Coronary artery (tissue), 2 donors: ENCODE data around the gene NFX1.
"Not testable (repeated sequence)": the region's sequence is repeated elsewhere in the genome, so short reads cannot be mapped to it uniquely, and the experiment has no call there.

Experiments
- DNase-seq: peaks from one replicate; pipeline ENCODE4 v3.0.0-alpha.2; 2017; ENCODE audit warnings: low spot score
- H3K27ac ChIP-seq, 2 donors: fragments of 200-600 bp; sonication (generic); one replicate each; pipeline ENCODE4 v1.5.1; 2016 to 2019
- H3K4me3 ChIP-seq: fragments of 200-600 bp; sonication (generic); 2 replicates; pipeline ENCODE4 v1.5.1; 2016; ENCODE audit warnings: mild to moderate bottlenecking, moderate library complexity
- TF ChIP-seq, protein P1 (sequence below): fragments of 200-600 bp; sonication (generic); IDR thresholded peaks from one replicate; pipeline ENCODE4 v1.5.1; 2019; ENCODE audit warnings: antibody characterized with exemption

The NFX1 gene

GRCh38 chr9:33351547-33351946, 61.2 kb downstream of the NFX1 start:
- peak overlapping the region in 1 of 2 donors; percentile 8 for H3K27ac ChIP-seq
- H3K4me3 ChIP-seq = no peak overlapping the region
- no peak for DNase-seq
- TF ChIP-seq, protein P1, sequence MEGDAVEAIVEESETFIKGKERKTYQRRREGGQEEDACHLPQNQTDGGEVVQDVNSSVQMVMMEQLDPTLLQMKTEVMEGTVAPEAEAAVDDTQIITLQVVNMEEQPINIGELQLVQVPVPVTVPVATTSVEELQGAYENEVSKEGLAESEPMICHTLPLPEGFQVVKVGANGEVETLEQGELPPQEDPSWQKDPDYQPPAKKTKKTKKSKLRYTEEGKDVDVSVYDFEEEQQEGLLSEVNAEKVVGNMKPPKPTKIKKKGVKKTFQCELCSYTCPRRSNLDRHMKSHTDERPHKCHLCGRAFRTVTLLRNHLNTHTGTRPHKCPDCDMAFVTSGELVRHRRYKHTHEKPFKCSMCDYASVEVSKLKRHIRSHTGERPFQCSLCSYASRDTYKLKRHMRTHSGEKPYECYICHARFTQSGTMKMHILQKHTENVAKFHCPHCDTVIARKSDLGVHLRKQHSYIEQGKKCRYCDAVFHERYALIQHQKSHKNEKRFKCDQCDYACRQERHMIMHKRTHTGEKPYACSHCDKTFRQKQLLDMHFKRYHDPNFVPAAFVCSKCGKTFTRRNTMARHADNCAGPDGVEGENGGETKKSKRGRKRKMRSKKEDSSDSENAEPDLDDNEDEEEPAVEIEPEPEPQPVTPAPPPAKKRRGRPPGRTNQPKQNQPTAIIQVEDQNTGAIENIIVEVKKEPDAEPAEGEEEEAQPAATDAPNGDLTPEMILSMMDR = no peak

DNA sequence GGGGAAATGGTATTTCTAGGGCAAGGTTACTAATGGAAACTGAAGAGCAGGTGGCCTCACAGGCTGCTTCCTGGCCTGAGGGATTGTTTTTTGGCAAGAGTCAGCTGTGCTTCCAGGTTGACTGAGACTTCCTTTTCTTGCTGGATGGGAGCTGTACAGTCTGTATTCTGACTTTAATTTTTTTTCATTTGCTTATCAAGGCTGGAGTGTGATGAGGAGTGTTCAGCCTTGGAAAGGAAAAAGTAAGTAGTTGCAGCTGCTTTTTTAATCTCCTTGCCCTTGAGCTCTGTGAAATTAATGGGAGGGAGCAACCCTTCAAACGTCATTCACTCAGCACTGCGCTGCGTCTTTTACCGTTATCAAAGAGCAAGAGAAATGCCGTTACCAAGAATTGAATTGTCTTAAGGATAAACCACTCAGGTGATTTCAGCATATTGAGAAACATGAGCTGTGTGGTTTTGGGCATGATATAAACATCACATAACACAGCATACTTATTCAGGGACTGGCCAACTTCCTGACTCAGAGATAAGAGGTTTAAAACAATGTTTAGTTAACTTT, 64.4 kb downstream of the NFX1 start:
- H3K4me3 ChIP-seq = no peak overlapping the region
- no peak for DNase-seq
- H3K27ac ChIP-seq = peak overlapping the region in 1 of 2 donors; percentile 20
- TF ChIP-seq, protein P1 = no peak

- Histone ChIP-seq H3K27ac (no peak overlapping the region), H3K4me3 (no peak overlapping the region)
- DNase-seq = no peak
- TF ChIP-seq, protein P1 = no peak
Observed at GRCh38 chr9:33355933-33356332, 65.6 kb downstream of the NFX1 start.

- H3K4me3 ChIP-seq, DNase-seq, H3K27ac ChIP-seq: not testable (repeated sequence)
Observed at GRCh38 chr9:33358641-33359040, 68.3 kb downstream of the NFX1 start.

- TF ChIP-seq, protein P1 = no peak
- H3K27ac ChIP-seq = no peak overlapping the region
- DNase-seq = no peak
- H3K4me3 ChIP-seq = no peak overlapping the region
Observed at GRCh38 chr9:33364127-33364526, 73.8 kb downstream of the NFX1 start.

- not testable (repeated sequence) for H3K4me3 ChIP-seq, DNase-seq, H3K27ac ChIP-seq
Observed at GRCh38 chr9:33364814-33365213, 74.5 kb downstream of the NFX1 start.

DNA sequence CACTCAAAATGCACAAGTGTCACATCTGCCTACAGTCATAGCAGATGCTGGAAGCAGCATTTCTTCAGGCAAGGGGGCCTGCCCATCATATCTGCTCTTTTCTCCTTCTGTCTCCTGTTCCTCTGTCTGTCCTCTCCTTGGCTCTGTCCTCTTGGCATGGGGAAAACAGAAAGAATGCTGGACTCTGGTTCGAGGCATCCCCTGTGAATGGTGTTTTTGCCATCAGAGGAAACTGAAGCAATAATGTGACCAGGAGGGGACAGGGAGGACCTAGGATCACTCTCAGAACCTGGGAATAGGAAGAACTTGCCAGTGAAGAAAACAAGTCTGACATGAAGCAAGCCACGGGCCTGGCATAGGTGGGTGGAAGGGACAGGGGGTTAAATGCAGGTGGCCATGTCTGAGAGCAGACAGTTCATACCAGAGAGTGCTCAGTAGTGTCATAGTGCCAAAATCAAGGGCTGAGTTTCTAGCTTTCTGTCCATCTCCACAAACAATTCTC, 76.7 kb downstream of the NFX1 start:
- no peak for DNase-seq
- TF ChIP-seq, protein P1 = no peak
- no peak overlapping the region for H3K27ac ChIP-seq
- H3K4me3 ChIP-seq = no peak overlapping the region

GRCh38 chr9:33372900-33373299, 82.6 kb downstream of the NFX1 start:
- TF ChIP-seq, protein P1 = no peak
- Histone ChIP-seq H3K27ac (no peak overlapping the region), H3K4me3 (no peak overlapping the region)
- DNase-seq = no peak
